Measurements from ENCODE around the gene DNMBP.

DNA sequence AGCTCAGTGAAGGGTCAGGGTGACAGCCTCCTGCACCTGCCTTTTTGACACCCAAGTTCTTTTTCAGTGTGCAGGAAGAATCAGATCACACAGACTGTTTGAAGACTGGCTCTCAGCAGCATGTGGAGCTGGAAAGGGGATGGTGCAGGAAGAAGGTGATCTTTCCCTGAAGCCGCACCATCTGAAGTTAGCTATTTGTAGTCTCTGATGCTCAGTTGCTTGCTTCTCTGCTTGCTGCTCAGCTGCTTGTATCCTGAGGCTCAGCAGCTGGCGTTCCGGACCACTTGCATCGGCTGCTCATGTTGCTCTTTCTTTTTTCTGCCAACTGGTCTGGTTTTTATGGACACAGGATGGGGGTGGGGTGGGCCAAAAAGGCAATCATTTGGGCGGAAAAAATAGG is 15.8 kb upstream of the DNMBP start:
- TF ChIP-seq, protein P1, sequence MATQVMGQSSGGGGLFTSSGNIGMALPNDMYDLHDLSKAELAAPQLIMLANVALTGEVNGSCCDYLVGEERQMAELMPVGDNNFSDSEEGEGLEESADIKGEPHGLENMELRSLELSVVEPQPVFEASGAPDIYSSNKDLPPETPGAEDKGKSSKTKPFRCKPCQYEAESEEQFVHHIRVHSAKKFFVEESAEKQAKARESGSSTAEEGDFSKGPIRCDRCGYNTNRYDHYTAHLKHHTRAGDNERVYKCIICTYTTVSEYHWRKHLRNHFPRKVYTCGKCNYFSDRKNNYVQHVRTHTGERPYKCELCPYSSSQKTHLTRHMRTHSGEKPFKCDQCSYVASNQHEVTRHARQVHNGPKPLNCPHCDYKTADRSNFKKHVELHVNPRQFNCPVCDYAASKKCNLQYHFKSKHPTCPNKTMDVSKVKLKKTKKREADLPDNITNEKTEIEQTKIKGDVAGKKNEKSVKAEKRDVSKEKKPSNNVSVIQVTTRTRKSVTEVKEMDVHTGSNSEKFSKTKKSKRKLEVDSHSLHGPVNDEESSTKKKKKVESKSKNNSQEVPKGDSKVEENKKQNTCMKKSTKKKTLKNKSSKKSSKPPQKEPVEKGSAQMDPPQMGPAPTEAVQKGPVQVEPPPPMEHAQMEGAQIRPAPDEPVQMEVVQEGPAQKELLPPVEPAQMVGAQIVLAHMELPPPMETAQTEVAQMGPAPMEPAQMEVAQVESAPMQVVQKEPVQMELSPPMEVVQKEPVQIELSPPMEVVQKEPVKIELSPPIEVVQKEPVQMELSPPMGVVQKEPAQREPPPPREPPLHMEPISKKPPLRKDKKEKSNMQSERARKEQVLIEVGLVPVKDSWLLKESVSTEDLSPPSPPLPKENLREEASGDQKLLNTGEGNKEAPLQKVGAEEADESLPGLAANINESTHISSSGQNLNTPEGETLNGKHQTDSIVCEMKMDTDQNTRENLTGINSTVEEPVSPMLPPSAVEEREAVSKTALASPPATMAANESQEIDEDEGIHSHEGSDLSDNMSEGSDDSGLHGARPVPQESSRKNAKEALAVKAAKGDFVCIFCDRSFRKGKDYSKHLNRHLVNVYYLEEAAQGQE (IDR thresholded peaks at IDR 0.05; ENCODE audit: low read depth): no peak
- no peak for TF ChIP-seq EGR1 (IDR thresholded peaks at IDR 0.05)
- TF ChIP-seq RAD21 (IDR thresholded peaks at IDR 0.05; ENCODE audit: low read depth): no peak
- no peak for TF ChIP-seq FOXM1 (IDR thresholded peaks at IDR 0.05; ENCODE audit: borderline replicate concordance, low read depth)
- no peak for TF ChIP-seq CREB1 (IDR thresholded peaks at IDR 0.05; ENCODE audit: low read depth)
- TF ChIP-seq, protein P2, sequence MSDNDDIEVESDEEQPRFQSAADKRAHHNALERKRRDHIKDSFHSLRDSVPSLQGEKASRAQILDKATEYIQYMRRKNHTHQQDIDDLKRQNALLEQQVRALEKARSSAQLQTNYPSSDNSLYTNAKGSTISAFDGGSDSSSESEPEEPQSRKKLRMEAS (IDR thresholded peaks at IDR 0.05): no peak
- no peak for TF ChIP-seq YY1 (IDR thresholded peaks at IDR 0.05; ENCODE audit: low read depth)
- TF ChIP-seq EP300 (IDR thresholded peaks at IDR 0.05; ENCODE audit: borderline replicate concordance): no peak
- no peak for TF ChIP-seq ZBTB7A (IDR thresholded peaks at IDR 0.05; ENCODE audit: low read depth)
- no peak for TF ChIP-seq NFIC (IDR thresholded peaks at IDR 0.05)

Data from Ishikawa (cell line).